Measurements from ENCODE around the gene POLG2. TPM values are rescaled to one million over a fixed set of nuclear protein-coding genes. Genes with fewer than 3 reads are reported as not detected.
A peak's percentile ranks its signal among the peaks of the same experiment; 100 is the strongest.

Gene POLG2
- total RNA-seq (2021) (38.5 to 44.3 TPM (median 42.7 TPM) in 3 replicates), Bru-seq, nascent RNA (percentile 89 among the genes with signal in this experiment)
- long read RNA-seq, experiment 1, transcript POLG2-201 (8 exons, 1,564 nt): major isoform, 39 of 70 reads
- long read RNA-seq, experiment 1, partial matches to known transcripts: 7 of 70 reads
- long read RNA-seq, experiment 1, other reads (novel, unspliced or antisense): 24 of 70 reads
- long read RNA-seq, experiment 2, transcript POLG2-201 (8 exons, 1,564 nt): major isoform, 23 of 35 reads
- long read RNA-seq, experiment 2, partial matches to known transcripts: 8 of 35 reads
- long read RNA-seq, experiment 2, other reads (novel, unspliced or antisense): 4 of 35 reads
- long read RNA-seq, experiment 3, transcript POLG2-201 (8 exons, 1,564 nt): major isoform, 48 of 56 reads
- long read RNA-seq, experiment 3, partial matches to known transcripts: 2 of 56 reads
- long read RNA-seq, experiment 3, other reads (novel, unspliced or antisense): 5 of 56 reads

DNA sequence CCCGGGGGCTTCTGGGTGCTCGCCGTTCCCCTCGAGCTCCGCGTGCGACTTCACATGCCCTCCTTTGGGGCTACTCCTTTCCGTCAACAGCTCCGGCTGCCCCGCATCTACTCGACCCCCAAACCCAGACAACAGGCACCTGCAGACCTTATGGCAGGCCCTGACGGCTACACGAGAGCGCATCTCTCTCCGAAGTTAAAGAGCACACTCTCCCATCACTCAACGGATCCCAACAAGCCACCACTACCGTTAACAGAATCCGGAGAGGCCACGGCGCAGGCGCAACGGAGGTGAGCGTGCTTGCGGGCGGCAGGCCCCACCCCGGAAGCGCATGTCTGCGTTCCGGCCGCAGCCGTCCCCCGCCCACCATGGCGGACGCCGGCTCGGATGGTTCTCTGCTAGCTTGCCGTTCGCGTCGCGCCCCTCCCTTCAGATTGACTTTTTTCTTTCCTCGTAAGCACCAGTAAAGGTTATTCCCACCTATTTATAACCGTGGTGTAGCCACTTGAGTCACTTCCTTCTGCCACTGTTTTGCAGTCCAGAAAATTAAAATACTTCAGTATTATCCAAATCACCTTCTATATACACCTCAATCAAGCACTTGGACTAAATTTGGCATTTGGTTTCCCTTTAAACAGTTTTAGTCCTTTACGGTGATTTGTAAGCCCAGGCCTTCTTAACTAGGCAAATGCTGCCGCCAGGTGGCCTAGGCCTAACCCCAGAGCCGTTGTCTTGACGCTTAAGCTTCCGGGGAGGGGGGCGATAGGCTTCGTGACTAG lies at the start of gene POLG2:
Gene POLG2 (minus strand): TSS at position 269 of the 779 bp plus-strand sequence. CDS start 86 bp downstream, at position 183.
- CTCF ChIA-PET: interaction anchor here (0.5 to 2.7 kb wide), 10 partner anchors 8 to 631 kb away, joined by 3 to 32 read pairs (median 3); partner anchors contain the start of genes CEP95 and DDX5
- Mint-ChIP-seq H3K27me3 (ENCODE audit: low read depth) (no peaks in the 10 kb centered on the region), H3K27ac (peak within 1 kb of the TSS; percentile 98), H3K4me1 (peaks cover 54% of the 10 kb centered on the region), H3K9me3 (peaks cover 2% of the 10 kb centered on the region), H3K36me3 (peaks cover 52% of the 10 kb centered on the region), H3K4me3 (peak within 1 kb of the TSS; percentile 100)
- DNase-seq (ENCODE audit: low spot score) (peak; percentile 93), ATAC-seq (peak; percentile 85)
- POLR2A ChIA-PET: interaction anchor here (2.7 kb wide), 1 partner anchor 9 kb away, joined by 53 read pairs; the partner anchor contains the start of genes CEP95 and DDX5
- TF ChIP-seq ZNF416 (CRISPR knock-in tag; IDR thresholded peaks at IDR 0.05) (peak; percentile 18; the same call in 1 of the 2 replicates), FOXK1 (CRISPR knock-in tag; IDR thresholded peaks at IDR 0.05) (peak; percentile 54; the same call in 1 of the 2 replicates), FOXJ3 (CRISPR knock-in tag; IDR thresholded peaks at IDR 0.05; ENCODE audit: borderline replicate concordance) (no peak), CBFB (CRISPR knock-in tag; IDR thresholded peaks at IDR 0.05; ENCODE audit: low read depth) (0 out of 2 replicates have a peak, but pooled peaks have one; percentile 29), TEAD4 (CRISPR knock-in tag; IDR thresholded peaks at IDR 0.05) (no peak; the same call in 1 of the 2 replicates), ZNF671 (CRISPR knock-in tag; IDR thresholded peaks at IDR 0.05) (peak; percentile 91), PRRX2 (CRISPR knock-in tag; IDR thresholded peaks at IDR 0.05) (peak; percentile 89), CREM (CRISPR knock-in tag; IDR thresholded peaks at IDR 0.05) (0 out of 2 replicates have a peak, but pooled peaks have one; percentile 17), SMAD3 (CRISPR knock-in tag; IDR thresholded peaks at IDR 0.05; ENCODE audit: borderline replicate concordance) (0 out of 2 replicates have a peak, but pooled peaks have one; percentile 4), GRHL2 (CRISPR knock-in tag; IDR thresholded peaks at IDR 0.05; ENCODE audit: insufficient replicate concordance, severe bottlenecking) (no peak), ZNF317 (CRISPR knock-in tag; IDR thresholded peaks at IDR 0.05; ENCODE audit: borderline replicate concordance, low read depth) (no peak), SP1 (CRISPR knock-in tag; conservative IDR thresholded peaks at IDR 0.05) (peak; percentile 86), NFATC4 (CRISPR knock-in tag; IDR thresholded peaks at IDR 0.05) (peak; percentile 91), TEAD1 (CRISPR knock-in tag; IDR thresholded peaks at IDR 0.05) (peak; percentile 34; the same call in 1 of the 2 replicates)
- TF ChIP-seq, protein P1, sequence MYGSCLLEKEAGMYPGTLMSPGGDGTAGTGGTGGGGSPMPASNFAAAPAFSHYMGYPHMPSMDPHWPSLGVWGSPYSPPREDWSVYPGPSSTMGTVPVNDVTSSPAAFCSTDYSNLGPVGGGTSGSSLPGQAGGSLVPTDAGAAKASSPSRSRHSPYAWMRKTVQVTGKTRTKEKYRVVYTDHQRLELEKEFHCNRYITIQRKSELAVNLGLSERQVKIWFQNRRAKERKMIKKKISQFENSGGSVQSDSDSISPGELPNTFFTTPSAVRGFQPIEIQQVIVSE (CRISPR knock-in tag; IDR thresholded peaks at IDR 0.05; ENCODE audit: borderline replicate concordance): no peak
- TF ChIP-seq, protein P2, sequence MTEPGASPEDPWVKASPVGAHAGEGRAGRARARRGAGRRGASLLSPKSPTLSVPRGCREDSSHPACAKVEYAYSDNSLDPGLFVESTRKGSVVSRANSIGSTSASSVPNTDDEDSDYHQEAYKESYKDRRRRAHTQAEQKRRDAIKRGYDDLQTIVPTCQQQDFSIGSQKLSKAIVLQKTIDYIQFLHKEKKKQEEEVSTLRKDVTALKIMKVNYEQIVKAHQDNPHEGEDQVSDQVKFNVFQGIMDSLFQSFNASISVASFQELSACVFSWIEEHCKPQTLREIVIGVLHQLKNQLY (CRISPR knock-in tag; IDR thresholded peaks at IDR 0.05): no peak
- TF ChIP-seq, protein P3, sequence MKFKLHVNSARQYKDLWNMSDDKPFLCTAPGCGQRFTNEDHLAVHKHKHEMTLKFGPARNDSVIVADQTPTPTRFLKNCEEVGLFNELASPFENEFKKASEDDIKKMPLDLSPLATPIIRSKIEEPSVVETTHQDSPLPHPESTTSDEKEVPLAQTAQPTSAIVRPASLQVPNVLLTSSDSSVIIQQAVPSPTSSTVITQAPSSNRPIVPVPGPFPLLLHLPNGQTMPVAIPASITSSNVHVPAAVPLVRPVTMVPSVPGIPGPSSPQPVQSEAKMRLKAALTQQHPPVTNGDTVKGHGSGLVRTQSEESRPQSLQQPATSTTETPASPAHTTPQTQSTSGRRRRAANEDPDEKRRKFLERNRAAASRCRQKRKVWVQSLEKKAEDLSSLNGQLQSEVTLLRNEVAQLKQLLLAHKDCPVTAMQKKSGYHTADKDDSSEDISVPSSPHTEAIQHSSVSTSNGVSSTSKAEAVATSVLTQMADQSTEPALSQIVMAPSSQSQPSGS (CRISPR knock-in tag; IDR thresholded peaks at IDR 0.05; ENCODE audit: borderline replicate concordance, low read depth): no peak
- TF ChIP-seq, protein P4, sequence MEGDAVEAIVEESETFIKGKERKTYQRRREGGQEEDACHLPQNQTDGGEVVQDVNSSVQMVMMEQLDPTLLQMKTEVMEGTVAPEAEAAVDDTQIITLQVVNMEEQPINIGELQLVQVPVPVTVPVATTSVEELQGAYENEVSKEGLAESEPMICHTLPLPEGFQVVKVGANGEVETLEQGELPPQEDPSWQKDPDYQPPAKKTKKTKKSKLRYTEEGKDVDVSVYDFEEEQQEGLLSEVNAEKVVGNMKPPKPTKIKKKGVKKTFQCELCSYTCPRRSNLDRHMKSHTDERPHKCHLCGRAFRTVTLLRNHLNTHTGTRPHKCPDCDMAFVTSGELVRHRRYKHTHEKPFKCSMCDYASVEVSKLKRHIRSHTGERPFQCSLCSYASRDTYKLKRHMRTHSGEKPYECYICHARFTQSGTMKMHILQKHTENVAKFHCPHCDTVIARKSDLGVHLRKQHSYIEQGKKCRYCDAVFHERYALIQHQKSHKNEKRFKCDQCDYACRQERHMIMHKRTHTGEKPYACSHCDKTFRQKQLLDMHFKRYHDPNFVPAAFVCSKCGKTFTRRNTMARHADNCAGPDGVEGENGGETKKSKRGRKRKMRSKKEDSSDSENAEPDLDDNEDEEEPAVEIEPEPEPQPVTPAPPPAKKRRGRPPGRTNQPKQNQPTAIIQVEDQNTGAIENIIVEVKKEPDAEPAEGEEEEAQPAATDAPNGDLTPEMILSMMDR (IDR thresholded peaks at IDR 0.05): no peak
- TF ChIP-seq, protein P5, sequence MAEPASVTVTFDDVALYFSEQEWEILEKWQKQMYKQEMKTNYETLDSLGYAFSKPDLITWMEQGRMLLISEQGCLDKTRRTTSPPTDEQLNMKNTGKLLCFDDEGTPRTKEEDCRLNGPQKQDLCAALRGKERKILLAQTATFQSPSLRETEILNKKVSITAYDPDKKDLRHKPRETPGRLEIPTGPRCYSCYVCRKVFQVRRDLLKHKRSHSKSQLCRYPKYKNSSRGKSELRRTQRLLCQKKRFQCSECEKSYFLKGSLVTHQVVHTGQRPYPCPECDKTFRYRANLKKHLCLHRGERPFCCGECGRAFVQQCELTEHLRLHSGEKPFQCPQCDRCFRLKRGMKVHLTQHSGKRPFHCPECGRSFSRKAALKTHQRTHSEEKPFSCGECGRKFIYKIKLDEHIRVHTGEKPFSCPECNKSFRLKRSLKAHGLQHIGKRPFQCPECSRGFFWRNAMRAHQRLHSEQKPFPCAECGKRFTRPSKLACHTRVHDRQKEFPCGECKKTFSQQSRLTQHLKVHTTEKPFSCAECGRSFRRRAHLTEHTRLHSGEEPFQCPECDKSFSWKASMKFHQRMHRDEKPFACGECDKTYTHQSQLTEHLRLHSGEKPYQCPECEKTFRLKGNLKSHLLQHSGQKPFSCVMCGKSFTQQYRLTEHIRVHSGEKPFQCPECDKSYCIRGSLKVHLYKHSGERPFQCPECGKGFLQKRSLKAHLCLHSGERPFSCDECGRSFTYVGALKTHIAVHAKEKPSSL (CRISPR knock-in tag; conservative IDR thresholded peaks at IDR 0.05): peak; percentile 79
- TF ChIP-seq, protein P6, sequence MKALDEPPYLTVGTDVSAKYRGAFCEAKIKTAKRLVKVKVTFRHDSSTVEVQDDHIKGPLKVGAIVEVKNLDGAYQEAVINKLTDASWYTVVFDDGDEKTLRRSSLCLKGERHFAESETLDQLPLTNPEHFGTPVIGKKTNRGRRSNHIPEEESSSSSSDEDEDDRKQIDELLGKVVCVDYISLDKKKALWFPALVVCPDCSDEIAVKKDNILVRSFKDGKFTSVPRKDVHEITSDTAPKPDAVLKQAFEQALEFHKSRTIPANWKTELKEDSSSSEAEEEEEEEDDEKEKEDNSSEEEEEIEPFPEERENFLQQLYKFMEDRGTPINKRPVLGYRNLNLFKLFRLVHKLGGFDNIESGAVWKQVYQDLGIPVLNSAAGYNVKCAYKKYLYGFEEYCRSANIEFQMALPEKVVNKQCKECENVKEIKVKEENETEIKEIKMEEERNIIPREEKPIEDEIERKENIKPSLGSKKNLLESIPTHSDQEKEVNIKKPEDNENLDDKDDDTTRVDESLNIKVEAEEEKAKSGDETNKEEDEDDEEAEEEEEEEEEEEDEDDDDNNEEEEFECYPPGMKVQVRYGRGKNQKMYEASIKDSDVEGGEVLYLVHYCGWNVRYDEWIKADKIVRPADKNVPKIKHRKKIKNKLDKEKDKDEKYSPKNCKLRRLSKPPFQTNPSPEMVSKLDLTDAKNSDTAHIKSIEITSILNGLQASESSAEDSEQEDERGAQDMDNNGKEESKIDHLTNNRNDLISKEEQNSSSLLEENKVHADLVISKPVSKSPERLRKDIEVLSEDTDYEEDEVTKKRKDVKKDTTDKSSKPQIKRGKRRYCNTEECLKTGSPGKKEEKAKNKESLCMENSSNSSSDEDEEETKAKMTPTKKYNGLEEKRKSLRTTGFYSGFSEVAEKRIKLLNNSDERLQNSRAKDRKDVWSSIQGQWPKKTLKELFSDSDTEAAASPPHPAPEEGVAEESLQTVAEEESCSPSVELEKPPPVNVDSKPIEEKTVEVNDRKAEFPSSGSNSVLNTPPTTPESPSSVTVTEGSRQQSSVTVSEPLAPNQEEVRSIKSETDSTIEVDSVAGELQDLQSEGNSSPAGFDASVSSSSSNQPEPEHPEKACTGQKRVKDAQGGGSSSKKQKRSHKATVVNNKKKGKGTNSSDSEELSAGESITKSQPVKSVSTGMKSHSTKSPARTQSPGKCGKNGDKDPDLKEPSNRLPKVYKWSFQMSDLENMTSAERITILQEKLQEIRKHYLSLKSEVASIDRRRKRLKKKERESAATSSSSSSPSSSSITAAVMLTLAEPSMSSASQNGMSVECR (CRISPR knock-in tag; IDR thresholded peaks at IDR 0.05; ENCODE audit: borderline replicate concordance): no peak
